ENCODE results near the gene COPG1. TPM values are rescaled to one million over a fixed set of nuclear protein-coding genes. Genes with fewer than 3 reads are reported as not detected.

The COPG1 gene
- 371 and 402 TPM in 2 replicates for total RNA-seq

DNA sequence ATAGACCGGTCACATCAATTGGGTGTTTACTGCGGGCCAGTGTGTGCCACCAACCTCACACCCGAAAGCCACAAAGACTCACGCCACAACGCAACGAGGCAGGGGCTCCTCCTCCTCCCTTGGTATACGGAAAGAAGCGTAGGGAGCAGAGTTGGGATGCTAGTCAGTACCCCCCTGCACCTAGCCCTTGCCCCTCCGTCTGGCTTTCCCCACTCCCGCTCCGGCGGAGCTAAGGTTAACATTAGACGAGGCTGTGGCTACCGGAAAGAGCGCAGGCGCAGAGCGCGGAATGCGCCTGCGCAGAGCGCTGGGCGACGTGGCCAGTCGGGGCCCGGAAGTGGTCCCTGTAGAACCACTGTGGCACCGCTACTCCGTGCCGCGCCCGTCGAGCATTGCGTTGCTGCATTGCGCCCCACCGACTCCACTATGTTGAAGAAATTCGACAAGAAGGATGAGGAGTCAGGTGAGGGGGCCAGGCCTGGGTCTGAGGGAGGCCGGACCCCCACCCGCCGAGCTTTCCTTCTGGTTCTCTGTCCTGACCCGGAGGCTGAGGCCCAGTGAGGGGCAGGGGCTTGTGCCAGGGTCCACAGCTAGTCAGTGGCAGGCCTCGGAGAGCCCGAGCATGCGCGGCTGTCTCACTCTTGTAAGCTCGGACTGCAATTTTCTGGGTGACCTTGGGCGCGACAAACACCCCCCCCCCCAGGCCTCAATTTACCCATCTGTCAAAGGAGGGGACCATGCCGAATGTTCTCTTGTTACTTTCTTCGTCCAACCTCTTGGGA is at the start of gene COPG1:
TSS of gene COPG1 (plus strand) at position 323 of the 782 bp plus-strand sequence. CDS start at position 427, 104 bp downstream.
- peak within 1 kb of the TSS; percentile 99 for H3K4me3 ChIP-seq (ENCODE audit: low read depth, low read length)
- peak; percentile 87 for DNase-seq (ENCODE audit: low read depth)
- TF ChIP-seq CTCF (IDR thresholded peaks at IDR 0.05; ENCODE audit: insufficient read depth, low read depth, low read length), result no peak

DNA sequence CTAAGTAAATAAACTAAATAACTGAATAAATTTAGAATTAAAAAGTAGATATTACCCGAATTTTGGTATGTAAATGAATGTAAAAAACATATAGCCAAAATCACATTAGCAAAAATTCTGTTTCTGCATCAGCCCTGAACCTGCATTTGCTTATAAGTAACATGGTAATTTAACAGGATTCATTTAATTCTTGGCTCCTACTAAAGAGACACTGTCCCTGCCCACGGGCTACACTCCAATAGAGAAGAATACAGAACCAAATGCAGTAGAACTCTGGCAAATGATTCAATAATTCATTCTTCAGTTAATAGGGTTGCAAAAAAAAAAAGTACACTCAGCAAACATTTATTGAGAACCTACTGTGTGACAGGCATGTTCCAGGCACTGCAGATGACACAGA is 44.9 kb upstream of the COPG1 start:
- TF ChIP-seq CTCF (IDR thresholded peaks at IDR 0.05; ENCODE audit: insufficient read depth, low read depth, low read length), result no peak
- no peak overlapping the region for H3K4me3 ChIP-seq (ENCODE audit: low read depth, low read length)
- DNase-seq (ENCODE audit: low read depth), result no peak

- no peak for TF ChIP-seq CTCF (IDR thresholded peaks at IDR 0.05; ENCODE audit: insufficient read depth, low read depth, low read length)
- no peak overlapping the region for H3K4me3 ChIP-seq (ENCODE audit: low read depth, low read length)
- no peak for DNase-seq (ENCODE audit: low read depth)
Measured at GRCh38 chr3:129205109-129205832, 44.1 kb upstream of the COPG1 start.

- DNase-seq (ENCODE audit: low read depth), result peak; percentile 61
- TF ChIP-seq CTCF (IDR thresholded peaks at IDR 0.05; ENCODE audit: insufficient read depth, low read depth, low read length), result no peak
- H3K4me3 ChIP-seq (ENCODE audit: low read depth, low read length), result no peak overlapping the region
Measured at GRCh38 chr3:129207479-129207878, 41.9 kb upstream of the COPG1 start.

- H3K4me3 ChIP-seq (ENCODE audit: low read depth, low read length), result no peak overlapping the region
- no peak for DNase-seq (ENCODE audit: low read depth)
- no peak for TF ChIP-seq CTCF (IDR thresholded peaks at IDR 0.05; ENCODE audit: insufficient read depth, low read depth, low read length)
Measured at GRCh38 chr3:129211345-129211744, 38.1 kb upstream of the COPG1 start.

GRCh38 chr3:129211772-129212171 is 37.6 kb upstream of the COPG1 start:
- no peak overlapping the region for H3K4me3 ChIP-seq (ENCODE audit: low read depth, low read length)
- DNase-seq (ENCODE audit: low read depth), result peak; percentile 73
- TF ChIP-seq CTCF (IDR thresholded peaks at IDR 0.05; ENCODE audit: insufficient read depth, low read depth, low read length), result no peak

Measured in fibroblast of villous mesenchyme (primary cell).